Stimulated activated CD4-positive, alpha-beta T cell treated with anti-CD3 and anti-CD28 coated beads, Interleukin-12 subunit alpha, Interleukin-12 subunit beta, amount 100 ng/mL, for 4 hours (primary cell): ENCODE data around the gene LRP11.
"Not testable (repeated sequence)": the region's sequence is repeated elsewhere in the genome, so short reads cannot be mapped to it uniquely, and the experiment has no call there.

ENCODE experiments used
- DNase-seq: peaks from one replicate; pipeline ENCODE4 v3.0.0-alpha.2; 2020

LRP11 gene, protein sequence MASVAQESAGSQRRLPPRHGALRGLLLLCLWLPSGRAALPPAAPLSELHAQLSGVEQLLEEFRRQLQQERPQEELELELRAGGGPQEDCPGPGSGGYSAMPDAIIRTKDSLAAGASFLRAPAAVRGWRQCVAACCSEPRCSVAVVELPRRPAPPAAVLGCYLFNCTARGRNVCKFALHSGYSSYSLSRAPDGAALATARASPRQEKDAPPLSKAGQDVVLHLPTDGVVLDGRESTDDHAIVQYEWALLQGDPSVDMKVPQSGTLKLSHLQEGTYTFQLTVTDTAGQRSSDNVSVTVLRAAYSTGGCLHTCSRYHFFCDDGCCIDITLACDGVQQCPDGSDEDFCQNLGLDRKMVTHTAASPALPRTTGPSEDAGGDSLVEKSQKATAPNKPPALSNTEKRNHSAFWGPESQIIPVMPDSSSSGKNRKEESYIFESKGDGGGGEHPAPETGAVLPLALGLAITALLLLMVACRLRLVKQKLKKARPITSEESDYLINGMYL

DNA sequence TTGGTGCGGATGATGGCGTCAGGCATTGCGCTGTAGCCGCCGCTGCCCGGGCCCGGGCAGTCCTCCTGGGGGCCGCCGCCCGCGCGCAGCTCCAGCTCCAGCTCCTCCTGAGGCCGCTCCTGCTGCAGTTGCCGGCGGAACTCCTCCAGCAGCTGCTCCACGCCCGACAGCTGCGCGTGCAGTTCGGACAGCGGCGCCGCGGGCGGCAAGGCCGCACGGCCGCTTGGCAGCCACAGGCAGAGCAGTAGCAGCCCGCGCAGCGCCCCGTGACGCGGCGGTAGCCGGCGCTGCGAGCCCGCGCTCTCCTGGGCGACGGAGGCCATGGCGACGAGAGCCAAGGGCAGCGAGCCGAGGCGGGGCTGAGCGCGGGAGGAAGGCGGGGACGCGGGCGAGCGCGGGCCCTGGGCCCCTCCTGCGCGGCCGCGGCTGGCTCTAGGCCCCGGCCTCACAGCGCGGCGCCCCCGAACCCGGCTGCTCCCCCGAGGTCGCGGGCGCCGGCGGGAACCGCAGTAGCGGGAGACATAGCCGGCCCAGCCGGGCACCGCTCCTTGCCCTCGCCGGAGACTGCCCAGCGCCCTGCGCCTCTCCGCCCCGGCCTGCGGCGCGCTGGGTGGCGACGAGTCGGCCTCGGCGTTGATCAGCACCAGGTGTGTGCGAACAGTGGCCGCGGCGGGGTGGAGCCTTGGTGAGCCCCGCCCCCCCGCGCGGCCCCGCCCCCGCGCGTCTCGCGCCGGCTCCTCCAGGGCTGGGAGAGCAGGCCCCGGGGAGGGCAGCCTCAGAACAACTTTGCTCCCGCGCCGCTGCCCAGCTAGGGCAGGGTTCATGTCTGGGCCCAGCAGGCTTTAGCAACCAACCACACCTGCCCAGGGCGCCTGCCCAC lies at the start of gene LRP11:
Gene LRP11 (minus strand): TSS at position 662 of the 880 bp plus-strand sequence. CDS start 339 bp downstream, at position 323.
- peak; percentile 81 for DNase-seq

GRCh38 chr6:149913540-149914240 lies 49.5 kb upstream of the LRP11 start:
- DNase-seq = no peak

DNA sequence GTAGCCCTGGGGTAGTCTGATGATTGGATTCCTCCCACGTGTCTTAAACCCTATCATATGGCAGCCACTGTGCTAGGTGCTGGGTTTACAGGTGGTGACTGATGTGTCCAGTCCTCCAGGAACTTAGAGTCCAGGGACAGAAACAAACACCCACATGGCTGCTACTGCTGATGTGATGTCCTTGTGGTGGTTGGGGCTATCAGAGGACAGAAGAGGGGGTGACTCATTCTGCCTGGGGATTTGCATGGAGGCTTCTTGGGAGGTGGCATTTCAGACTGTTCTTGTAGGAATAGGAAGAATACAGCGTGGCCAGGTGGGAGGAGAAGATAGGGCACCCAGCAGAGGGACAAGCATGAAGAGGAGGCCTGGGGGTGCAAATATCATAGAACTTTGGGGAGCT lies 48.9 kb upstream of the LRP11 start:
- DNase-seq = no peak

- not testable (repeated sequence) for DNase-seq
Measured at GRCh38 chr6:149912680-149913079, 48.5 kb upstream of the LRP11 start.

DNA sequence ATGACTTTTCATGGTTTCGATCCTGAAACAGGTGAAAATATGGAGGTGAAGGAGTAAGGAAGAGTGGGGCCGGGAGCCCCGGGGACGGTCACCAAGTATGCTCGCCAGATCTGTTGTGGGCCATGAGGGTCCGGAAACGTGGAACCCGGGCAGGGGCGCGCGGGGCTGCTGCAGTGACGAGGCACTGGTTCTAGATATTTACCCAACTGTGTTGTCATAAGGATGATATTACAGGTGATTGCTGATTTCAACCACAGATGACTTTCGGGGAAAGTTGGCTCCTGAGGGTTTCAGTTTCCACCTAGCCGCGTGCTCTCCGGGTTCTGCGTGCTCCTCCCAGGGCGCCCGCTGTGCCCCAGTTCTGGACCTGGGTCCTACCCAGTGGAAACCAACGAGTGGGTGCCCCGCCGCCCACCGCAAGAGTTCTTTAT lies 46.6 kb upstream of the LRP11 start:
- no peak for DNase-seq

- DNase-seq = no peak
Measured at GRCh38 chr6:149909701-149910470, 45.7 kb upstream of the LRP11 start.

GRCh38 chr6:149908480-149908879 lies 44.3 kb upstream of the LRP11 start:
- DNase-seq = not testable (repeated sequence)

DNA sequence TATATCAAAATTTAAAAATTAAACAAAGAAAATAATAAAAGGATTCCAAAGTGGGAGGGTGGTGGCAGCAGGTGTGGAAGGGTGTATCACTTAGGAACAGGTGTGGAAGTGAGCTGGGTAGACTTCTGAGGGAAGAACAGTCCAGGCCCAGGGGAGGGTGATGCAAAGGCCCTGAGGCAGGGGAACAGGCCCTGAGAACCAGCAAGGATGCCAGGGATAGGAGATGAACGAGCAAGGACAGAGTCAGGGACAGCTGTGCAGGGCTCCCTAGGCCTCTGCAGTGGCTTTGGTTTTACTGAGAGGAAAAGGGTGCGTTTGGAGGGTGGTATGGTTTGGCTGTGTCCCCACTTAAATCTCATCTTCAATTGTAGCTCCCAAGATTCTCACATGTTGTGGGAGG lies 43.2 kb upstream of the LRP11 start:
- DNase-seq = no peak

DNA sequence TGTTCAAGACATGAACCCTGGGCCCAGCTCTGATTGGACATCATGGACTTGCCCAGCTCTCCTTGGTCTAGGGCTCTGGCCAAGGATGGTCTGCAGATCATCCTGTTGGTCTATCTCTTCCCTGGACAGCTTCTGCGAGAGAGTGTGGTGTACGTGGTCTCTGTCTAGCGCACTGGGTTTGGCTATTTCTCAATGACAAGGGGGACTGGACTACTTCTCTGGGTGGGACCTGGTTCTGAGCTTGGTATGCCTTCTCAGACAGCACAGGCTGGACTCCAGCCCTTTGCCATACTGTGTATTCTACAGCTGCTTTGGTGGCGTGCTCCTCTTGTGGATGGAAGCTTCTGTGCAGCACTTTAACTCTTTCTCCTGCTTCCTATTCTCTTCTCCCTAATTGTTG lies 42.2 kb upstream of the LRP11 start:
- no peak for DNase-seq

DNA sequence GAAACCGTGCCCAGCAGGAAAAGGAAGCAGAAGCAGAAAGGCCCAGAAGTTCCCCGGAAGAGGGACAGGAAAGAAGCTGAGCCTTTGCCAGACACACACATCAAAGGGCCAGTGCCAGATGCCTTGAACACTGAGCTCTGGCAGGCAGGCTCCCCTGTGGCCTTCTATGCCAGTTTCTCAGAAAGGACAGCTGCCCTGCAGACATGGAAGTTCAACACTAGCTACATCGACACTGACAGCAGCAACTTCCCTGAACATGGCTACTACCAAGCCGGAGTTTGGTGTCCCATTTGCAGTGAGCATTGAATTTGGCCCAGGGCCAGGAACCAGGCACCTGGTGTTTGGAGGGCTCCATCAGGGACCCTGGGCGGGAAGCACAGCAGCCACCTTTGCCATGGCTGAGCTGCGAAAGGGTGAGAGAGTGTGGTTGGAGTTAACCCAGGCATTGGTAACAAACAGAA lies 41.8 kb upstream of the LRP11 start:
- no peak for DNase-seq

DNA sequence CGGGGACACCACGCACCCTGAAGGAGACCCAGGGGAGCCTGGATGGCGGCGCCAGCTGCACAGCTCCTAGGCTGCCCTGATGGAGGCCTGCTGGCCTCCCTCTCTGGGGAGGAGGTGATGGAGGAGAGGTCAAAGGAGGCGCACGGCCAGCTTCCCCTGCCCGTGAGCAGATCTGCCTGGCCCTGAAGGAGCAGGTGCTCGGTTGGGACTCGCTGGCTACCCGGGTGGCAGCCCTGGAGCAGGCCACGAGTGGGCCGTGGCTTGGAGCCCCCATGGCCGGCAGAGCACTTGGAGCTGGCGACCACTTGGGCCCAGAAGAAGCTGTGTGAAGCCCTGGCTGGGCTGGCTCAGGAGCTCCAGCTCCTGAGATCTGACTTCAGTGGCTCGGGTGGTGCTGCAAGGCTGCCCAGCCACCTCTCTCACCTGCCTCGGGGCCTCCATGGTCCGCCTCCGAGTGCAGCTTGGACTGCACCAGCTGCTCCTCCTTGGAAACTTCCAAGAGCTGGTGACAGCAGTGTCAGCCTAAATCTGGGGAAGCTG lies 41.3 kb upstream of the LRP11 start:
- no peak for DNase-seq

DNA sequence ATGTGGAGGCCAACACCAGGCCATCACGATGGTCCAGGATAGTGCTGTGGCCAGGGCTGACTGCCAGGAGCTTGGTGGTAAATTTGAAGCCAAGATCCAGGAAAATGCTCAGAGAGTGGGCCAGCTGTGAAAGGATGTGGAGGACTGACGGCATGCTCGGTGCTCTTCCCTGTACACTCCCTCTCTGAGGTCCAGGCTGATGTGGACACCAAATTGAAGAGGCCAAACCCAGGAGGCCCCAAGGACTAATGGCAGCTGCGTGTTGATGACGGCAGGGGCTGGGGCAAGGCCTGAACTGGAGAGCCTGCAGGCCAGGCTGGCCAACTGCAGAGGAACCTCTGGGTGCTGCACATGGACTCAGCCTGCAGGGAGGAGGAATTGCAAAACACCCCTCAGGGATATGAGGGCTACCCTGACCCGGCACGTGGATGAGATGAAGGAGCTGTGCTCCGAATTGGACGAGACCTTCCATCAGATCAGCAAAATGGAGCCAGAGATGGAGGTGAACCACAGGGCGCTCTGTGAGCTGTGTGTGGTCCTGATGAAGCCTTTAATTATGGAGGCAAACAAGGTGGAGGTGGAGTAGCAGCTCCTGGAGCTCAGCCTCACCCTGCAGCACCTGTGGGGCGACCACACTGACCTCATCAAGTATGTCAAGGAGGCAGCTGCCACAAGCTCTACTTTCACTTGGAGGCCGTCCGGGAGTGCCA lies 40.7 kb upstream of the LRP11 start:
- DNase-seq = no peak

DNA sequence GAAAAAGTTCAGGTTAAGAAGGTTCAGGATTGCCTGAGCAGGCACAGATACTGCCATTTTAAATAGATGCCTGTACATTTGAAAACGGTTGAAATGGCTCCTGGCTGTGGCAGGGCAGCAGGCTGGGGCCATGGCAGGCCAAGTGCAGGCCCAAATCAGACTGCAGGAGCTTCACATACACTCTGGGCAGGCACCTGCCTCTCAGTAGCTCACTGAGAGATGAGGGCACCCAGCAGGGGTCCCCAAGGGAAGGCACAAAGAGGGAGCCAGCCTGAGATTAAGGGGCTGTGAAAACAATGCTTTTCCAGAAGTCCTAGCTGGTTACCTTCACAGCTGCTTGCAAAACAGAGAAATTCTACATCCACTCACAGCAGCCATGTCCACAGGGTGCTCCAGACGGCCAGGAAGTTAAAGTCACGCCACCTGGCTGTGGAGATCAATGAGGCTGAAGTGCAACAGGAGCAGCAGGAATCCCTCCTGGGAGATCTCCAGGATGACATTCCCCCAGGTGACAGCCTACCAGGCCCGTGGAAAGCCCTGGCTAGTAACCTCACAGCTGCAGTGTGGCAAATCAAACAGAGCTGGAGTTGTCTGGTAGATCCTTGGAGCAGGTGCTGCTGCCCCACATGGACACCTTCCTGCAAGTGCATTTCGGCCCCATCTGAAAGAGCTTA lies 39.9 kb upstream of the LRP11 start:
- DNase-seq = no peak

DNA sequence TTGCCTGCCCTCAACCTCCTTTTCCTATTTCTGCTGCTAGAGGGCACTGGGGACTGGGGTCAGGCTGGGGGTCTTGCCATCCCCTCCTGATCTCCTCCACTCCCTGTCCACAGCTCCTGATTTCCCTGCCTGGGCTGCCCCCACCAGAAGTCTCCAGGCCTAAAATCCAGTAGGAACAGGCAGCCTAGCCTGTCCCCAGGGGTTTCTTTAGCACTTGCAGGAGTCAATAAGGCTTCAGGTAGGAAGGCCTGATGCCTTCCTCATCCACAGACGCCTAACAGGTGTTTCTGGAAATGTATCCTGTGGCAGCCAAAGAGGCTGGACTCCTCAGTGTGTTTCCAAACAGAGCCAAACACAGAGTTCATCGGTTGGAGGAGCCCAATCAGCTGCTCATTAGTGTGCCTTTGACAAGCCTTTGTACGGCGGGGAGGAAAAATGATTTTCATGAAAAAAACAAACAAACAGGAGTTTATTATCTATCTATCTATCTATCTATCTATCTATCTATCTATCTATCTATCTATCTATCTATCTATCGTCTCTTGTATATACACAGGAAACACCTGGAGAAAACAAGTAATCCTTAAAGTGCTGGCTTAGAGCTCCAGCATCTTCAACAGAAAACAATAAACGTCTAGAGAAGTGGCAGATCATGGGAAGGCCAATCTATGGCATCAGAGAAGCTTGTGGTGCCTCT lies 37.4 kb upstream of the LRP11 start:
- DNase-seq = no peak

- DNase-seq = no peak
Measured at GRCh38 chr6:149900620-149901443, 36.7 kb upstream of the LRP11 start.

DNA sequence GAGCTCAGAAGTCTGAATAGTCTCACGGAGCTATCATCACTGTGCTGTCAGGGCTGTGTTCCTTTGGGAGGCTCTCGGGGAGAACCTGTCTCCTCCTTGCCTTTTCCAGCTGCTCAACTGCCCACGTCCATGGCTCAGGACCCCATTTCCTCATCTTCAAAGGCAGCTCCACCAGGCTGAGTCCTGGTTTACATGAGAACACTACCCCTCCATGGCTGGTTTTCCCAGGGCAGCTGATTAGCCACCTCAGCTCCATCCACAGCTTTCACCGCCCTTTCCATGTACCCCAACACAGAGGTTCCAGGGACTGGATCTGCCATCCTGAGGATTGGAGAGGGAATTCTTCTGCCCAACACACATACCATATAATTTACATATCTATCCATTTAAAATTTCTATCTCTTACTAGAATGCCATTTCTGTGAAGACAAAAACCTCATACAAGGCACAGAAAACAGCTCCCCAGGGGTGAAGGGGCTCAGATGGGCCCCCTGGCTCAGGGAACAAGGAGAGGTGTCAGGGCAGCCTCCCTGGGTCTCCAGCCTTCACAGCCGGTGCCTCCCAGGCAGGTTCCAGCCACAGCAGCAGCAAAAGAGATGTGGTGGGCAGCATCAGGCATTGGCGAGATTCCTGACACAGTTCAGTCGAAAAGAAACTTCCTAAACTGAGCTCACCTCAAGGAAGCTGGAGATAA lies 35.9 kb upstream of the LRP11 start:
- DNase-seq = no peak

GRCh38 chr6:149899486-149899885 lies 35.3 kb upstream of the LRP11 start:
- no peak for DNase-seq

DNA sequence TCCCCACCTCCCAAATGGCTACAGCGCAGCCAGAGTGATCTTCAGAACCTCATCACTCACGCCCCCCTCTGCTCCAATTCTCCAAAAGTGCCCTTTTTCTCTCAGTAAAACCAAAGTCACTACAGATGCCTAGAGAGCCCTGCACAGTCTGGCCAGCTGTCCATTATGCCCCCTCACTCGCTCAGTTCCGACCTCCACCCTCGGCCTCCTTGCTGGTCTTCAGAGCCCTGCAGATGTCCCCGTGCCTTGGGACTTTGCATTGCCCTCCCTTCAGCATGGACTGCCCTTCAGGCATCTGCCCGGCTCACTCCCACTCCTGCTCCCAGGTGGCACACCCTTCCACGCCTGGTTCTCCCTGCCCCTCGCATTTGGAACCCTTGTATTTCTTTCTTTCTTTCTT lies 34.8 kb upstream of the LRP11 start:
- no peak for DNase-seq
